Measurements from ENCODE around the gene ADGRA3.

ADGRA3 gene

DNA sequence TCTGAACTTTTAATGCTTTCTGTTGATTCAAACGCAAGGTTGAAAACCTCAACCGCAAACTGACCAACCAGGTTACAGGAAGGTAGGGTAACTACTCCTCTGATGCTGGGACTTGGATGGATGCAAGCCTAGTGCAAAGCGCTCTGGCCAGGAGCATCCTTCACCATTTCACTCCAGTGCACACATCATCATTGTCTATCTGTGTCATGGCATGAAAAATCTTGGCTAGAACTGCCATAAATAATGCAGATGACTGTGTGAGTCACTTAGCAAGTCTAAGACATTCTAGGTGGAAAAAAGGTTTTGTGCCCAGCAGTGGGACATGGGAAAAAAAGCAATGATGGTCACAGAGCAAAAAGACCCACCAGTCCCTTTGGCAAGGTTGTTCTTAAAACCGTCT lies 10.9 kb downstream of the ADGRA3 start:
- no peak for DNase-seq

DNA sequence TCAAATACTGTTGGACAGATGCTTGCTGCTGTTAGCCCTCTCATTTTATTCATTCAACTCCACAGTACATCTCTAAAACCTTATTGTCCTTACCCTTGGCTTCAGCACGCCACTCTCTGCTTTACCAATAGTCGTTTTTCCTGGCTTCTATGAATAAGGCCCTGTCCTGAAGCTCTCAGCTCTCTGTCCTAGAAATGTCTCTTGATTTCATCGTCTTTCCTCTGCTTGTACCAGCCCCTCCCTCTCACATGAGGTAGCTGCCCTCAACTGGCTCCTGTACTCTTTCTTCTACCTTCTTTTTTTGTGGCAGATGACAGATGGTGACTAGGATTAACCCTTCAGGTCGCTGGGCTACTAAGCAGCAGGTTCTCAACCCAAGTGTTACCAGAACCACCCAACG lies 11.4 kb downstream of the ADGRA3 start:
- no peak for DNase-seq

DNA sequence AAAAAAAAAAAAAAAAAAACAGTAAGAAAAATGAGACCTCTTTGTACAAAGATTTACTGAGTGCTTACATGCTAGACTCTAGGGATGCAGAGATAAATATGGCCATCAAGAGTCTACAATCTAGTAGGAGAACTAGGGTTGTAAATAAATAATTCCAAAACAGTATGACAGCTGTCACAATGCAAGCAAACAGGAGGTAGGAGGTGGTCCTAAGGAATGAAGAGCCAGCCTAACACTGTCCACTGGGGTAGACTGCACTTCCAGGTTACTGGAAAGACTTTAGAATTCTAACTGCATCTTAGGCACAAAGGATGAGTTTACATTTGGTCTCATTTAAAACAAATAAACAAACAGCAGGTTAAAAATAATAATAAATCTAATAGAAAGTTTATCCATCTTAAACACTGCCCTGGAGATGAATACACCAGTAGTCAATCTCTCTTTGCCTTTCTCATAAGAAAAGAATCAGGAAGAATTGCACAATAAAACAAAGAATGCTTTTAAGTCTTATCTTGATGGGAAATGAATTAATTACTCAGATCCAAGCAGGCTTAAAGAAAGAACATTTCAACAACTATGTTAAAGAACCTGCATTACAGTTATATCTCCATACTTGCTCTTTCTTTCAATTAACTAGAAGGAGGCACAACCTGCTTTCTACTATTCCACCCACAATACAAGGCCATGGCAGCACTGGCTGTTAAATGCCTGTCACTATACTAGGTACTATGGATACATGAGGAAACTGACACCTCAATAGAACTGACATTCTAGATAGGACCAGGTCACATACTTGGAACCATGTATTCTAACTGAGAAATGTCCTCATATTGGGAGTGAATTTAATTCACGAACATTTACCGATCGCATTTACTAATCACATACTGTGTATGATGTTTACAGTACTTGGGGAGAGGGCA lies 12.7 kb downstream of the ADGRA3 start:
- DNase-seq = no peak

DNA sequence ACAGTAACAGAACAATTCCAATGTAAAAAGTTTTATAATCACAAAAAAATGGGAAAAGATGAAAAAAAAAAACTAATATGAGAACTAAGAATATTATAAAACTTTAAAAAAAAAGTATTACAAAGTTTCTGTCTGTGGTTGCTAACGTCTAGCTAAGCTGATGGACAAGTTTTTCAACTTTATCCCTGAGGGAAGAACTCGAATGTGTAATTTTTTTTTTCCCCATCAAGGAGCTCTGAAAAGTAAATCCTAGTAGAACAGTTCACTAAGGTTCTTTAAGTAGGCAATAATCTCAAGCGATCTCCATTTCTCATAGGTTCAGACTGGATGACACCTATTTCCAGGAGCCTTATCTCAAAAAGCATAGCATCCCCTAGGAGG lies 14.2 kb downstream of the ADGRA3 start:
- no peak for DNase-seq

DNA sequence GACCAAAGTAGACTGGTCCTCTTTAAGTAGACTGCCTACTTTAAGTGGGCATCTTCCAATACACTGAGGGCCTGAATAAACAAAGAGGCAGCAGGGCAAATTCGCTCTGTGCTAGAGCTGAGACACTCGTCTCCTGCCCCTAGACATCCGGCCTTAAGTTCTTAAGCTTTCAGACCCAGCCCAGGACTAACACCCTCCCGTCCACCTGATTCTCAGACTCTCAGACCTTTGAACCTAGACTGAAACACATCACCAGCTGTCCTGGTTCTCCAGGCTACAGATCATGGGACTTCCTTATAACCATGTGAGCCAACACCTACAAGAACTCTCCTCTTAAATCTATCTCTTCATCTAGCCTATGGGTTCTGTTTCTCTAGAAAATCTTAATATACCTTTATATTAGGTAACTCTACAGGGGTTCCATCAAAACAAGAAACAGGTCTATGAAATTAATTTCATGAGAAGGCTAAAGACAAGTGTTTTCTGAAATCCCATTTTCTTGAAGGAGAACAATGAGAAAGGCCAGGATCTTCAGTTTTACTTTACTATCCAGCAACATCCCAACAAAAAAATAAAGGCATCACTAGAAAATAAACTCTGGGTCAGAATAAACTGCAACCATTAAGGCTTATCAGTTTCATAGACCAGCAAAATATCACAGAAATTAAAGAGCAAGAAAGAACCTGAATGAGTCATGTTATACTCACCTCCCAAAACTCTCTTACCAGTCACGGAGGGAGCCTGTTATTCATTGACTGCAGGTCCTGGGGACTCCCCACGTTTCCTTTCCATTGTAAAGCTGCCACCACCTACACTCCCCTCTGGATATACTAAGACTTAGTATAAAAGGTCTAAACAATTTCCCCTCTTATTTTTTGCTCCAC lies 14.8 kb downstream of the ADGRA3 start:
- DNase-seq = peak; percentile 63

DNA sequence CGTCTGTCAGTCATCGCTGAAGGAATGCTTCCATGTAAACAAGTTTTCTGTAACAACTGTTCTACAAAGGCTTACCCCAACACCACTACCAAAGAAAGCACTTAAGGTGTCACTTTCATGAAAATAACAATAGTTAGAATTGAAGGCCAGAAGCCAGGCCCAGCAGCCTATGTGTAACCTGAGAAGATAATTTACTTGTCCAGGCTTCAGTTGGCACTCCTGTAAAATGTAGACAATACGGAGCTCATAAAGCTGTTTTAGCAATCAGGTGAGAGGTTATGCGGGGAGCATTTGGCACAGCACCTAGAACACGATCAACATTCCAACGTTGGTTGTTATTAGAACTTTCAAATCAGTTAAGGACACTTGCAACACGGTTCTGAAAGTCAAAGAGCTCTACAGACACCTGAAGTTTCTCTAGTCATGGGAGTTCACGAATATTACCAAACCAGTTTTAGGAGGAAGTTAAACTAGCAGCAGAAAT lies 15.7 kb downstream of the ADGRA3 start:
- DNase-seq = no peak

DNA sequence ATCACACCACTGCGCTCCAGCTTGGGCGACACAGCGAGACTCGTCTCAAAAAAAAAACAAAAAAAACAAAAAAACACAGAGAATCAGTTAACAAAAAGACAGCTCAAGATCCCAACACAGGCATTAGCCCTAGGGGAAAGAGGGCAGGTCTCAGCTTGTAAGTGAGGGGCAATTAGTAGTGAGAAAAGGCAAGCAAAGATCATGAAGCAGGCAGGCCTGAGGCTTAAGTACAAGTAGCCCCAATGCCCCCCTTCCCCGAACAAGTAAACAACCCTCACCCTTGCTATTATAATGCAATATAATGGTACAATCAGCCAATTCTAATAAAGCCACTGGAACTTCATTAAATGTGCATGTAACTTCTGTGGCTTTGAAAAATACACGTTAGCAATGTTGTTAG lies 17.0 kb downstream of the ADGRA3 start:
- DNase-seq = no peak

DNA sequence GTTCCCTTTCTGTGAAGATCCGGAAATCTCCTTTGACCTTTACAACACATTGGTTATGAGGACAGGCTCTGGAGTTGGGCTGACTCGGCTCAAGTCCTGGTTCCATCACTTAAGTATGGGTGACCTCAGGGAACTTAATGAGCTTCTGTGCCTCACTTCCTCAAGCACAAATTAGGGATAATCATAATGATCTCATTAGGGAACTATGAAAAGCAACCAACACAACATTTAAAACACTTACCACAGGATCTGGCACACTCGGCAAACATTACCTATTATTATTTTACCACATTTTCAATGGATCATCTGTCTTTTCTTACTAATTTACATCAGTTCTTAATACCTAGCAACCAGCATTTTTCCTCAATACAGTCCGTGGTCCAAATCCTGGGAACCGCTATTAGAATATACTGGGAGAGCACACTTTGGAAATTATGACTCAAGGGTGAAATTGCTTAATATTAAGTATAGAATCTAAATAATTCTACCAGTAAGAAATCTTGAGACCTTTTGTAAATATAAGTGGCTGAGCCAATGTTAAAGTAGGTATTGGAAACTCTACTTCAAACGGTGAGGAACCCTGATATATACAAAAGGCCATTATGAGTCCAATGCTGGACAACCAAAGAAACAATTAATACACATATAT lies 19.6 kb downstream of the ADGRA3 start:
- no peak for DNase-seq

DNA sequence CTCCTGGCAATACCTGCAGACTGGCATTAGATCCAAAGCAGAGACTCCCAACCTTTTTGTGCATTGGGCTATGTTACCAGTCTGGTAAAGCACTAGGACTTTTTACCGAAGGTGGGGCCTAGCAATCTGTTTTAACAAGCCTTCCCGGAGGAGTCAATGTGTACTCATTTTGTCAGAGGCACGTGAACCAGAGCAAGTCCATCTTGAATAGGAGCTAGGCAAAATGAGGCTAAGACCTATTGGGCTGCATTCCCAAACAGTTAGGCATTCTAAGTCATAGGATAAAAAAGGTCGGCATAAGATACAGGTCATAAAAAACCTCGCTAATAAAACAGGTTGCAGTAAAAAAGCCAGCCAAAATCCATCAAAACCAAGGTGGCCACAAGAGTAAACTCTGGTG lies 22.3 kb downstream of the ADGRA3 start:
- DNase-seq = no peak

DNA sequence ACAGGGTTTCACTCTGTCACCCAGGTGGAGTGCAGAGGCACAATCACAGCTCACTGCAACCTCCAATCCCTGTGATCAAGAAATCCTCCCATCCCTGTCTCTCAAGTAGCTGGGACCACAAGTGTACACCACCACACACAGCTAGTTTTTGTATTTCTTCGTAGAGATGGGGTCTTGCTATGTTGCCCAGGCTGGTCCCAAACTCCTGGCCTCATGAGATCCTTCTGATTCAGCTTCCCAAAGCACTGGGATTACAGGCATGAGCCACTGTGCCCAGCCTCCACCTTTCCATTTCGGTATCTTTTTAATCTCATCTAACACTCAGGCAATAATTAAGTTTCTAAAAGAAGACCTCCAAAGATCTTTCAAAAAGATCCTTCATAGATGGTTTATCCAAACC lies 22.9 kb downstream of the ADGRA3 start:
- no peak for DNase-seq

DNA sequence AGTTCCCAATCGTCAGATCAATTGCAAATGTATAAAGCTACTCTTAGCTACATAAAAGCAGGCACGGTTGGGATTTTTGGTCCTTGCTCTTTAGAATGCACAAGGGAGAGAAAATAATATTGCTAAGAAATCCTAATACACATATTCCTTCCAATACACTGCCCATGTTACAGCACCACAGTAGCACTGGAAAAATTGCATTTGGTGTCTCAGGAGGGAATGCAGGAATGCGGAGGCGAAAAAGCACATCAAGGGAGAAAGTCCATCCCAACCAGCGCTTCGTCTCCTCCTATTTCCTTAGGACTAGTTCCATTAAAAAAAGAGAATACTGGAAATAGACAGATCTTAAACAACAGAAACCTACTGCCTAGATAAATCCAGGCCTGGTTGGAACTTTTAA lies 23.9 kb downstream of the ADGRA3 start:
- no peak for DNase-seq

DNA sequence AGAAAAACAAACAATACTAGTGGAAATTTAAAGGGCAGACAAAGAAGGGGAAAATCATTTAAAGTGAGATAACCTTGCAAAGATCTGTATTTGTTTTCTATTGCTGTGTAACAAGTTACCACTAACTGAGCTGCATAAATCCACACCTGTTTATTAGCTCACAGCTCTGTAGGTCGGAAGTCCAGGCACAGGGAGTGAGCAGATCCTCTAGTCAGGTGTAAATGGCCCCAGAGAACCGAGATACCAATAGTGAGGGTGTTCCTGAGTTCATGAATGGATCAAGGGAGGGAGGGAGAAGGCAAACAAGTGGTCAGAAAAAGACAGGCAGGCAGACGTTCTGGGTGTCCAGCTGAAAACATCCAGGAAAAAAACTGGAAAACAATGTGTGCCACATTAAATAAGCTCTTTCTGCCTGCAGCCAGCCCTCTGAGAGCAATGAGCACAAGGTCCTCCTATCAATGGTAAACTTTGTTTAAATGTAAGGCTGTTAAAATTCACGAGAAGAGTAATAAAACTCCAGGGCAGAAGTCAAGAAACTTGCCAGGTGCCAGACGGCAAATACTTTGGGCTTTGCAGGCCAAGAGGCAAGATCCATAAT lies 25.0 kb downstream of the ADGRA3 start:
- no peak for DNase-seq

DNA sequence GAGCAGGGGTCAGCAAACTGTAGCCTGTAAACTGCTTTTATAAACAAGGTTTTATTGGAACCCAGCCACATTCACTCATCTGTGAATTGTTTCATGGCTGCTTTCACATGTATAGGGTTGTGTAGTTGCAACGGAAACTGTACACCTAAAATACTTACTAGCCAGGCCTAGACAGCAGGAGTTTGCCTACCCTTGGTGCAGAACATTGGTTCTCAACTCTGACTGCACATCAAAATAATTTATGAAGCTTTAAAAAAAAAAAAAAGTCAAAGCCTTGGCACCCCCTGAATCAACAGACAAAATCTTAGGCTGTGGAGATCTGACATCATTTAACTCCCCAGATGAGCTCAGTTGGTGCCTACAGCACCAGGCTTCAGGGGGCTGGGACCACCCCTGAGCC lies 27.8 kb downstream of the ADGRA3 start:
- no peak for DNase-seq

DNA sequence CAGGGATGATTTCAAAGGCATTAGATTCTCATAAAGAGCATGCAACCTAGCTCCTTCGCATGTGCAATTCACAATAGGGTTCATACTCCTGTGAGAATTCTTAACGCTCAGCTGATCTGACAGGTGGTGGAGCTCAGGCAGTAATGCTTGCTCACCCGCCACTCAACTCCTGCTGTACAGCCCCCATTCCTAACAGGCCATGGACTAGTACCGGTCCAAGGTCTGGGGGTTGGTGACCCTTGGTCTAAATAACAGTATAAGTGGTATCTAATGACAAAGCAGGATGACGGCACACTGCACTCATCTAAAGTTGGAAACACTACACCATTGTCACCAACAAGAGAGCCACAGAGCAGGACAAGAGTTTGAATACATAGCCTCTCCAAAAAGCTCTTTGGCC lies 28.5 kb downstream of the ADGRA3 start:
- no peak for DNase-seq

DNA sequence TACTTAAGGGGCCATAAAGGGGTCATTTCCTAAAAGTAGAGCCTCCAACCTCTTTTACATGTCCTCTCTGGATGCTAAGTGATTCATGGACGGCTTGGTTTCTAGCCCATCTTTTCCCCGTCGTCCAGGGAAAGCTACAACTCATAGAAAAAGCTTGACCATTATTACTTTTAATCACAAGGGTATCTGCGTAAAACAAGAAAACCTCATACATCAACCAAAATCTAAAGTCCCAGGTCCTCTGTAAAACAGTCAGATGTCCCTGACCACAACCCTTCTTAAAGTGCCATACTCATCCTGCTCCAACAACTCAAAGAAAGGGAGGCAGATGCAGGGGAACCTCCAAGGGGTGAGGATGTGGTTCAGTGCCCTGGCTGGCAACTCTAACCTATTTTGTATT lies 29.6 kb downstream of the ADGRA3 start:
- no peak for DNase-seq

DNA sequence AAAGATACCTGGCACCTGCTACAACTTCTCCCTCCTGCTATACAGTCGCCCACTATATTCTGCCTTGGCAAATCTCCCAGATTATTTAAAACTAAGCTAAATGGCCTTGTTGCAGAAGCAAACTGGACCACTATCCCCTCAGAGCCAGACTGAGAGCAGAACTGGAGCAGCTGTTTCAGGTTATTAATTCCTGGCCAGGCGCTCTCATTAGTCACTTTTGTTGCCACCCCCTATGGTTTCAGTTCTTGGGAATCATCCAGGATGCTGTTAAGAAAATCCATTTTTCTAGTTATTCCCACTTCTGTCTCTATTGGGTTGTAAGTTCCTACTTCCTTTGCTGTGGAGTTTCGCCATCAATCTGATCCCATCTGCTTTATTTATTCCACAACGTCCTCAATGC lies 30.1 kb downstream of the ADGRA3 start:
- no peak for DNase-seq

DNA sequence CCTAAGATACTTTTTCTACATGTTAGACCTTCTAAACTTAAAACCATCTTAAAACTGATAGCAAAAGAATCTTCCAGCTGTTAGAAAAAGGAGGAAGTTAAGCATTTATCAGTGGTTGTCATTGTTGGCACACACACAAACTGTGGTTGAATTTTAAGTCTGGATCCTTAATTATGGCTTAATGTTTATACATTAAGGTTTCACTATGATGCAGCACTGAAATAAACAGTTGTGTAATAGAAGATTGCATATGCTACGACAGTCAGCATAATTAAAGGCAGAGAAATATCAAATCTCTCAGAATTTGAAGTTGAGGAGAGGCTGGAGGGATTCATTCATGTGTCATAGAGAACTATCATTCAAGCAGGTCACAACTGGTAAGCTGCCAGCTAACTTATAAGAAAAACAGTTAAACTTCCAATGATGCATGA lies 32.3 kb downstream of the ADGRA3 start:
- no peak for DNase-seq

DNA sequence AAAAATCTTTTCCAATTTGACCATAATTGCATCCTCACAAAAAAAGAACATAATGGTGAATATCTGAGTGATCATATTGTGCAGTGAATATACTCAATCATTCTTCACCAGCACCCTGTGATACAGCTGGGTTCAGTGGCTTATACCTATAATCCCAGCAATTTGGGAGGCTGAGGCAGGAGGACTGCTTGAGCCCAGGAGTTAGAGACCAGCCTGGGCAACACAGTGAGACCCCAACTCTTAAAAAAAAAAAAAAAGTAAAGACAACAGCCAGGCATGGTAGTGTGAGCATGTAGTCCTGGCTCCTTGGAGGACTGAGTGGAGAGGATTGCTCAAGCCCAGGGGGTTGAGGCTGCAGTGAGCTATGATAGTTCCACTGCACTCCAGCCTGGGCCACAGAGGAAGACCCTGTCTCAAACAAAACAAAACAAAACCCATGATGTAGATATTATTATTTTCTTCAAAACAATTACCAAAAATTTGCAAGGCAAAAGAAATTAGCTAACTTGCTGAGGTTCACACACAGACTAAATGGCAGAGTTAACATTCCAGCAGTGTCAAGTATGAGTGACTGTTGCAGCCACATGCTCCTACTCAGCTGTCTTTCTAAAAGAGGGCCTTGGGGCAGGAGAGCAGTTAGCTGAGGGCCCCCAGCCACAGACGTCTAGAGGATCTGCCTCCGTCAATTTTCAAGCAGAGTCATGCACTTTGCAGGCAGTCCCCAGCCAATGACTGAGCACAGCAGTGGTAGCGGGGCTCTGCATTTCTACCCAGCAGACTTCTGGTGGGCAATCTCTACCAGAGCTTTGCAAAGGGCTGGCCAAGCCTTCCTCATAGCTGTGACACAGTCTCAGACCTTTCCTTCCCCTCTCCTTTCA lies 33.4 kb downstream of the ADGRA3 start:
- no peak for DNase-seq

DNA sequence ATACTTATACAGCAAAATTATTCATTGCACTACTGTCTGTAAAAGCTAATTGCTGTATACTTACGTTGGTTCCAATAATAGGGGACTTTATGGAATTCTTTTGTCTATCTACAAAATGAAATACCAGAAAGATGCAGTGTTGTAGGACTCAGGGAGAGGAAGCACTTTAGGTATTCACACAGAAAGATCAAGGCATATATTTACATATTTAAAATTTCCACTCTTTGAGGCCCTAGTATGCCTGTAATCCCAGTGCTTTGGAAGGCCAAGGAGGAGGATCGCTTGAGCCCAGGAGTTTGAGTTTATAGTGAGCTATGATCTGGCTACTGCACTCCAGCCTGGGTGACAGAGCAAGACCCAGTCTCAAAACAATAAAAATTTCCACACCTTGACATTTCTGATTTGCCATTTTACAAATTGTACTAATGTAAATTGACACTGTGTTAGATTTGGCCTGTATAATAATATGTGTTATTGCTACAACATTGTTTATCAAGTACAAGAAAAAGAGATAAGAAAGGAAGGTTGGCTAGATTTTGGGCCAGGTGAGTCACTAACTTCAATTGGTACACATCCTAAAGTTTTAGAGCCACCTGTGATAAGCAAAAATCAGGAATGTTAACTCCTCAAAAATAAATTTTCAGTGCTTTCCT lies 35.1 kb downstream of the ADGRA3 start:
- DNase-seq = no peak

DNA sequence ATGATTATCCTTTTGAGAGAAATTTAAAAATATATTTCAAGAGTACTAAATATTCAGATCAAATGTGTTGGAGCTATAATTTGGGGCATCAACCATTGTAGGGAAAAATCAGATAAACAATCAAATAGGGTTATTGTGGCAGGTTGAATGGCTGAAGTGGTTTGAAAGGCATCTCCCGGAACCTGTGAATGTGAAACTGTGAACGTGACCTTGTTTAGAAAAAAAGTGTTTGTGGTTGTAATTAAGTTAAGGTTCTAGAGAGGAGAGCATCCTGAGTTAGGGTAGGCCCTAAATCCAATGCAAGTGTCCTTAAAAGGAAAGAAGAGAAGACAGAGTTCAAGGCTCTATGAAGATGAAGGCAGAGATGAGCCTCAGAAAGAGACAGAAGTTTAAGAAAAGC lies 37.4 kb downstream of the ADGRA3 start:
- DNase-seq = no peak

DNA sequence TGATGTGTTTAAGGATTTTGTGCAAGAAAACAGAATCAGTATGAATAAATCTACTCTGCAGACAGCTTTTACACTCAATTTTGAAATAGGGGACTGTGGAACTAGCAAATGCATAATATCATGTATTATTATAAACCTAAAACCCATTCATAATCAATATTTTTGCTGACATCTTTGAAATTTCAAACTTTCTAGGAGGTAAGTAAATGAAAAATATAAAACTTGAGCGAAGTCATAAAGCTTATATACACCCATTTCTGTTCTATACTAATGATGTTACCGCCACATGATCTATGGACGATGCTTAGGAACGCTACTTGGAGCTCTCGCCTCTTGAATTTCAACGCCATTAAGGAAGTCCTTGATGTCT lies 38.1 kb downstream of the ADGRA3 start:
- no peak for DNase-seq
